NOMO-1 treated with DMSO at 0.1 percent for 48 hours (cell line): Measurements from ENCODE around the gene STOX2.
"Not testable (repeated sequence)": the region's sequence is repeated elsewhere in the genome, so short reads cannot be mapped to it uniquely, and the experiment has no call there.

ENCODE experiments used
- DNase-seq: peaks from one replicate; lab custom pipeline; 2025; ENCODE audit not compliant: unreplicated experiment; lab: John Stamatoyannopoulos, UW

The STOX2 gene

DNA sequence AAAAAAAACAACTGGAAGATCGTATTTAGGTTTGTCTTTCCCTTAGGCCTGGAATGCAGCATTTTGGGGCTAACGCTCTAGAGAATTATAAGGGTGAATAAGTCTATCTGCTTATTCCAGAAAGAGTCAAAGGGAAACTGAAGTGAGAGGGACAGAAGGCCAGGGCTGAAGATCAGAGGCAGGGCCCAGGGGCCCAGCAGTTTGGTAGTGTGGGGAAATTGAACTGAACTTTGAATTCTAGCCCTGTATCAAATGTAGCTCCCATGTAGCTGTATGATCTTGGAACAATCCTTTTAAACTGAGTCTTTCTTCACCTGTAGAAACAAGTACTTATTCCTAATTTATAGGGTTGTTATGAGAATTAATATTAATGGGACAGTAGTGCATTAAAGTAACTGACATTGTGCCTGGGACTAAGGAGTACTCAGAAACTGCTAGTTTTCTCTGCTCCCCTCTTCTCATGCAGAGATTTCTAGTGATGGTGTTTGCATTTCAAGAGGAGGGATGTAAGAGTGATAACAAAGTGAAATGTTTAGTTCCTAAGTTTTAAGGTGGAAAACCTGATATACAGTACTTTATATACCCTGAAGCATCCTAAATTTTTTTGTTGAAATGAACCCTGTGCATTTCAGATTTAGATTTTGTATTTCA, 30.4 kb downstream of the STOX2 start:
- no peak for DNase-seq

DNA sequence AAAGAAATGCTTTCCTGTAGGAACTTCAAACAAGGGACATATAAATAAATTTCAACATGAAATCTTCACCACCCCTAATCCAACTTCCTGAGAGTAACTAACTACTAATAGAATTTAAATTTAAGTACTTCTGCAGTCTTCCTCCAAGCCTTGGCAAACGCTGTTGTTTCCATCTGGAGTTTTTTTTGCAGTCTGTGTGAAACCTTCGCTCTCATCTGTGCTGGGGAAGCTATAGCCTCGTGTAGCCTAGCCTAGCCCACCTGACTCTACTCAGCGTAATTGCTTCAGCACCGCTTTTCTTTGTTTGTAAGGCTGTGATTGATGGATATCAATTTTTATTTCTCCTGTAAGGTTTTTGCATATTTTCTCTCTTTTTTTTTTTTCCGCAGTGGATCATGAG, 30.9 kb downstream of the STOX2 start:
- DNase-seq = no peak

DNA sequence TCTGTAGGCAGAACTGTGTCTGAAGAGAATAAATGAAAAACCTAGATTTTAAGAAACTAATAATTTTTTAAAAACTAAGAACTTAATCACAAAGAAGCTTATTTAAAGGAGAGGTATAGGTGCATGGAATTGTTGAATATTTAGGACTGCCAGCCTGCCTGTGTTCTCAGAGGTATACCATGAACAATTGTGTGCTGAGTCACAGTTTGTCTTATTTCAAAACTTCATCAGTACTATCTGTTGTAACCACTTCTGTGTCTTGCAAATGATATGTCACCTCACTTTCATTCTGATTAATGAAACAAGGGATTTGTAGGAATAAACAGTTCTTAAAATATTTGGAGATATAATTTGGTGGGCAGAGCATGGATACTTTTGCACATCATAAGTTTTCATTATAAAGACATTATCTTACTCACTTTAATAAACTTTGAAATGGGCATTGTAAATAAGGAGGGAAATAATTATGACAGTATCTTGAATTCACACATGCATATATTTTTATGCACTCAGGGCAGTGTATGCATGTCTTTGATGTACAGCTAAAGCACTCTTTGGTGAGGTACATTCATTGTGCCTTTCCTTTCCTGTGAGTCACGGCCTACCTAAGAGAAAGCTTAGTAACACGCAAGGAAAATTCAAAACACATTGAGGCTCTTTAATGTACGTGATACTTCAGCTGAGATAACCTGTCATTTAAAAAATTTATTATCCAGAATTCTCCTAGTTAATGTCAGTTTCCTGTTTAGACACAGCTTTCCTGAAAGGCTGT, 31.7 kb downstream of the STOX2 start:
- peak; percentile 45 for DNase-seq

DNA sequence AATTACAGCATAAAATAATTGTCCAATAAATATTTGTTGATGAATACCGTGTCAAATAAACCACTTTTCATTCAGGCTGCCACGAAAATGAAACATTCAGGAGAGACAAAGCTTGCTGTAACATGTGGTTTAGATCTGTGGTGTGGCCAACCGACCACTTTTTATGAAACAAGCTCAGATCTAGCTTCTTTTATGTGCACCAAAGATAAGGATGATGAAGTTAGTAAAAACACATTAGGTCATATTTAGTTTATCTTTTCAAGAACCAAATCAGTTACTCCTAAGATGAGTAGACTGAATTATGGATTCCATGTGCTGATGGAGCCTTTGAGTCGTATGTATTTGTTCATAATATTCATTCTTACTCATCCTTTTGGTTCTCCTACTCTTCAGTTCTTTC, 35.8 kb downstream of the STOX2 start:
- peak; percentile 27 for DNase-seq

DNA sequence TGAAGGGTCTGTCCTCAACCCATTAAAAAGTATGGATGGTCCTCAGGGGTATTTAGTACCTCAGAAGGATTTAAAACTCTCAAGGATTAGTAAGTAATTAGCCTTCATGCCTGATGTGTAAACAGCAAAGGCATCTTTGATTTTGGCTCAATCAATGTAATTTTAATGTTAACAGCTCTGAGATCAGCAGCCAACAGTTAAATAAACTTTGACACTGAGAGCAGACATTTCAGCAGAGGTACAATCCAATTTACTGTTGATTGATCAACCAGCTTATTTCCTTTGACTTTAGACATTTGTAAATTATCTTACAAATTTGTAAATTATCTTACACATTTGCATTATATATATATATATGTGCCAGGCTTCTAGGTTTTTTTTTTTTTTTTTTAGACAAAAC, 36.9 kb downstream of the STOX2 start:
- DNase-seq = no peak

DNA sequence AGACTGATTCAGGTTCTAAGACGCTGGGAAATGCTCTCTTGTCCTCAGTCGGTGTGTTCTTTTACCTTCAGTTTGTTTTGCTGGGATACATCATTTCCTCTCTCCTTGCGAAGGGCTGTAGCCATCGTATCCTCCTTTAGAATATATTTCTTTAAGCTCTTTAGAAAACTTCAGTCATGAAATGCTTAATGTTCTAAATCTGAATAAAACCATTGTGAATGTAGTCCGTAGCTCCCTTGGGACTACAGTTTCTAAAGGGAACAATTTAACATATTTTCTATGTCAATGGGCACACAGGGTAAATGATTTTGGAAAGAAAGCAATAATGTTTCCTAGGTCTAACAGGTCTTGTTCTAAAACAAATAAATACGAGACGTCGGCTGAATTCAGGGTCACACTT, 40.6 kb downstream of the STOX2 start:
- DNase-seq = no peak

DNA sequence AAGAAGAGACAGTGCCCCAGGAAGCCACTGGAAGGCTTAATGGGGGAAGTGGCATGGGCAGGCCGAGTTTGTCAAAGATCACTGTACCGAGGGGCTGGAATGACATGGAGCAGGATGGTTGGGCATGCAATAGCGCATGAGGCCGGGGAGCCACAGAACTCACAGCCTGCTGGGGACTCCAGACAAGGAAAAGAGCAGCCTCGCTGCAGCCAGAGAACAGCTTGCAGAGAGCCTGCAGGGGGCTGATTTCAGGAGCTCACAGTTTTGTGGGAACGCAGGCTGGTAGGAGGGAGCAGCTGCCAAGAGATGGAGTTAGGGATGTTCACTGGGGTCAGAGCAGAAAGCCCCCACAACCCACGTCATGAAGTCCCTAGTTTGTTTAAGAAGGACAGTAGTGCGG, 45.4 kb downstream of the STOX2 start:
- DNase-seq = no peak

DNA sequence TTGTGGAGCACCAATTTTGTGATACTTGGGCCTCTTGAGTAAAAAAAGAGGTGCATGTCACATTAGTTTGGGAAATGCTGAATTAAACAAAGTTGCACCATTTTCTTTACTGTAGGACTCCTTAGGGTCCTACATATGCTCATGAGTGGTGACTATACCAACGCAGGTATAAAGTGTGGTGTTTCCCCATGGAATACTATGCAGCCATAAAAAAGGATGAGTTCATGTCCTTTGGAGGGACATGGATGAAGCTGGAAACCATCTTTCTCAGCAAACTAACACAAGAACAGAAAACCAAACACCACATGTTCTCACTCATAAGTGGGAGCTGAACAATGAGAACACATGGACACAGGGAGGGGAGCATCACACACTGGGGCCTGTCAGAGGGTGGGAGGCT, 47.5 kb downstream of the STOX2 start:
- DNase-seq = not testable (repeated sequence)

DNA sequence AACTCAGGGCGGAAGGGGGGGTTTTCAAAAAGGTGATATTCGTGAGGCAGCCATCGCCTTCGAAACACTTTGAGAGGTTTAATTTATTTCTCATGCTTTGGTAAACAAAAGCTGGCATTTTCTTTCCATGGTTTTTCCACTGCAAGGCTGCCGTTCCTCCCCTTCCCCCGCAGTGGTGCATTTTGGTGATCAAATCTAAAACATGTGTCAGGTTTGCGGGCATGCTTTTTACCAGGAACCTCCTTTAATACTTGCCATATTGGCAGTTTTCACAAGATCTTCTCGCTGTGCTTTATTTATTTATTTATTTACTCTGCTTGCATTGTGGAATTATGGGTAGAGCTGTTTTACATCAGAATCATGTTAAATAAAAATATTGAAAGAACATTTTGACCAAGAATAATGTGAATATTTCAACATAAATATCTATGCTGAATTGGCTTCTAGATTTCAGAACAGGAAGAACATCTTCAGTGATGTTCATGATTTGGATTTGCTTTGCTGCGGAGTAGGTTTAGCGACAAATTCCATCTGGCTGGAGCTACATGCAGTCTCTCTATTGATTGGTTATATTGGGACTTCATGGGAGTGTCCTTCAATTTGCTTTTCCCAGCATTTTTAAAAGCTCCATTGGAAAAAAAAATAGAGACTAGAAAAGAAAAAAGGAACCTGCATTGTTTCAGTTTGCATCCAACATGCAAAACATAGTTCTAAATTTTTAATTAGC, 54.4 kb downstream of the STOX2 start:
- DNase-seq = no peak

DNA sequence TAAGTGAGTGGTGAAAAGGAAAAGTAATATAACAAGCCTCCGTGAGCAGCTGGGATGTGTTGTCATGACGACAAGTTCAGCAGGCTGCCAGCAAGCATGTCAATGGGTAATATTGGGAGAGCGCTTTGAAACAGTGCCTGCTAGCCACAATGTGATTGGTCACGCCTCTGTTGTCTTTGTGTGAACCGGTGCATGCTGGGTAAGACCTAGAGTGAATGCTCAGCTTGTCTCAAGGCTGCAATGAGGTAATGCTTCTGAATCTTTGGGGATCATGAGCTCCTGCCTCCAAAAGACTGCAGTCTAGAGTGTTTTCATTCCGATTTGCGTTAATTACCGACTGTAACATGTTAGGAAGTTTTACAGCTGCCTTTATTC, 54.9 kb downstream of the STOX2 start:
- DNase-seq = no peak

DNA sequence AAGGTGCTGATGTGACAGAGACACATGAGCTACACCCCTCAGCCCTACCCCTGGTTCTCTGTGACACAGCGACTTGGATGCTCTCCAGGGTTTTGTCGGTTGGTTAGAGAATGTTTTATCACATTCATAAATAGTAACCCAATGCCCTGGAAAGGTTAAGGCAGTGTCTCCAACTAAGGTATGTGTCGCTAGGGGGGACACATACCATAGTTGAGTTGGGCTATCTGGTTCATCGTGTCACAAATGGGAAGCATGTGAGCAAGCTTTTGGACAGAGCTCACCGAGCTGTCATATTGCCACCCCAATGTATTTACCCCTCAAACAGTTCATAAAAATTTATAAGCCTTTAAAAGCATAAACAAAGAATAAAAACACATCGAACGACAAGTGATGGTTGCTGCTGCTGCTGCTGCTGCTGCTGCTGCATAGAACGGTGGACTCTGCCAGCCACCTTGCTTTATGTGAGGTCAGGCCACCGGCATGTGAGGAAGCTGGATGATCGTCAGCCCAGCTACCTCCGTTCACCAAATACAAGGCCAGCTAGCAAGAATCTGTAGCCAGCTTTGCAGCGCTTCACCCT, 55.9 kb downstream of the STOX2 start:
- DNase-seq = no peak

DNA sequence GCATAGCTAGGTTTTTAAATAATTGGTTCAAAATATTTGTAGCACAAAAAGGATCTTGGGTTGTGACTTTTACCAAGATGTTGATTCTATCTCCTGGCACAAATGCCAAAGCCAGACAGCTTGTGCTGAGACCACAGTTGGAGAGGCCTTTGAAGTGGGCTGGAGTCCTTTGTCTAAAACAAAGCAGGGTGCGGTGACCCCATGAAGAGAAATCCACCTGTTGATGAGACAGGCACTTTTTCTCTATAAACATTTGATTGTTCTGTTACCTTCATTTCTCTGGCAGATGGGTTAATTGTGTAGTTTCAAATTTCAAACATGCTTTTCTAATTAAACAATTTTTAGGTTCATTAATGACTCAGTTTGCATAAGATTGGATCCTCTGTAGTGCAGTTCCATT, 56.7 kb downstream of the STOX2 start:
- DNase-seq = no peak

DNA sequence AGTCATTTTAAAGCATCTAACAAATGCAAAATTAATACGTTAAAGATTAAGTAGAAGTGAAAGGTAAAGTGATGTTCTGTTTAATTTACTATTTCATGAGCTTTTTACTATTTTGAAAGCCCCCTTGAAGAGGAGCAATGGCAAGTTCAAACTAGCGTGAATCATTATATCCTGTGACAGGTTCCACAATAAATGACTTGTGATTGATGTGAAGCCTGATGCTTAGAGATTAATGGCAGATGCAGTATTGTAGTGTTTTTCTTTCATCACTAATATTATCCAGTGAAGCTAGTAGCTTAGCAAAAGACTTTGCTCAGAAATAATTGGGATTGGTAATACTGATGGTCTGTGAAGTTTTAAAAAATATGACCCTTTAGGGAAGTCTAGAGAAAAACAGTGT, 57.3 kb downstream of the STOX2 start:
- DNase-seq = no peak

DNA sequence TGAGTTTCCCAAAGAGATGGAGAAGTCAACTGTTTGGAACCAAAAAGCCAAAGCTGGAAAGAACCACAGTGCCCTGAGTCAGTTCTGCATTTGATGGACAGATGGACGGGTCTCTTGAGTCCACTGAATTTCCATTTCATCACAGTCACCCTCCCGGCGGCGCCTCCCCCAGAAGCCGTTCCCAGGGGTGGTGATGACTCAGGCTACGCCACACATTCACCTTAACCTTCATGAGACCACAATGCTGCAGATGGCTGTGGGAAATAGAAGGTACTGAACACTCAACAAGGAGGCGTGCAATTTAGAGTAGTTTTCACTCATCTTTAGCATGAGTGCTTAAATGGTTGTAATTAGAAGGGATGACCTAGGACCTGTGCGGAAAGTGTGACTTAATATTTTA, 61.3 kb downstream of the STOX2 start:
- peak; percentile 18 for DNase-seq

DNA sequence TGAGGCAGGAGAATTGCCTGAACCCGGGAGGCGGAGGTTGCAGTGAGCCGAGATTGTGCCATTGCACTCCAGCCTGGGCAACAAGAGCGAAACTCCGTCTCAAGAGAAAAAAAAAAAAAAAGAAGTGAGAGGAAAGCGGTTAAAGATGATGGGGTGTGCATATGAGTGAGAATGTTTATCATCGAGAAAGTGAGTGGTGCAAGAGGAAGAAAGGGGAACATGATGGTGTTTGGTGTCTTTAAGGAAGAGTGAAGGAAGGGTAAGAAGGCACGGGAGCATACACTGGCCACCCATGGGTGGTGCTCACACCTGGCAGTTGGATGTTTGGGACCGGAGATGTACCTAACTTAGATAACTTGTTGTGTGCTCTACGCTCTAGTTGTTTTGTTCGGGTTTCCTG, 62.2 kb downstream of the STOX2 start:
- peak; percentile 86 for DNase-seq

DNA sequence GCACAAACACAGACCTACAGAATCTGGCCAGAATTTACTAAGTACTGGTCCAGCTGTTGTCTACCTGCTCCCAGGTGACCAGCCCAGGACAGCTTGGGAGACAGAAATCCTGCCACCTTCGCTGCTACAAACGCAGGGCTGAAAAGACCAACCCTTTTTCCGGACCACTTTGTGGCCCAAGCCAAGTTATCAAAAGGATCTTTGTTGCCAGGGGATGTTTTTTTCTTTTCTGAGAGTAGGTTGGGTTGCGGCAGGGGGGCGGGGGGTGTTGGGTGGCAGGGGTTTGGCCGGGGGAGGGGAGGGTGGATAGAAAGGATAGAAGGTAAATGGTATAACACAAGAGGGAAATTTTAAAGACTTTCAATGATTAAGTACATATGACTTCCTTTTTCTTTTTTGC, 63.4 kb downstream of the STOX2 start:
- no peak for DNase-seq

DNA sequence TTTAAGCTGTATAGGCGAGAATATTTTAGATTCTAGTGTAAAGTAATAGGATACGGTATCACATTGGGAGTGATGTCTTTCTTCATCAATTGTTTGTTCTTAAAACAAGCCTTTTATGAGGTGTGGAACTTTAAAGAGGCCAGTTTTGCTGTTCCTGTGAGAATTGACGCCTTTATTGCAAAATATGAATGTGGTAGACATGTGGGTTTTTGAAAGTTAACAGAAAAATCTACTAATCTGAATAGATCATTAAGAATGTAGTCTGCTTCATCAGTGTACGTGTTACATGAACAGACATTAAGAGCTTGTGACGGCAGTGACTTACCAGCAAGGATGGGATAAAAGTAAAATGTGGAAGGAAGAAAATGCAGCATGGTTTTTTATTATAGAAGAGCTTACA, 63.8 kb downstream of the STOX2 start:
- peak; percentile 72 for DNase-seq

DNA sequence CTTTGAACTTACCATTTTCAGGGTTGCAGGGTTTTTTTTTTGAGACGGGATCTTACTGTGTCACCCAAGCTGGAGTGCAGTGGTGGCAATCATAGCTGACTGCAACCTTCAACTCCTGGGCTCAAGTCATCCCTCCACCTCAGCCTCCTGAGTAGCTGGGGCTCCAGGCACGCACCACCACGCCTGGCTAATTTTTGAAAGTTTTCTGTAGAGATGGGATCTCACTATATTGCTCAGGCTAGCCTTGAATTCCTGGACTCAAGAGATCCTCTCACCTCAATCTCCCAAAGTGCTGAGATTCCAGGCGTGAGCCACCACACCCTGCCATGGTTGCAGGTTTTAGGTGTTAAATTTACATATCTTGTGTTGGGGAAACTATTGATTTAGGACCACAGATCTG, 64.5 kb downstream of the STOX2 start:
- no peak for DNase-seq

DNA sequence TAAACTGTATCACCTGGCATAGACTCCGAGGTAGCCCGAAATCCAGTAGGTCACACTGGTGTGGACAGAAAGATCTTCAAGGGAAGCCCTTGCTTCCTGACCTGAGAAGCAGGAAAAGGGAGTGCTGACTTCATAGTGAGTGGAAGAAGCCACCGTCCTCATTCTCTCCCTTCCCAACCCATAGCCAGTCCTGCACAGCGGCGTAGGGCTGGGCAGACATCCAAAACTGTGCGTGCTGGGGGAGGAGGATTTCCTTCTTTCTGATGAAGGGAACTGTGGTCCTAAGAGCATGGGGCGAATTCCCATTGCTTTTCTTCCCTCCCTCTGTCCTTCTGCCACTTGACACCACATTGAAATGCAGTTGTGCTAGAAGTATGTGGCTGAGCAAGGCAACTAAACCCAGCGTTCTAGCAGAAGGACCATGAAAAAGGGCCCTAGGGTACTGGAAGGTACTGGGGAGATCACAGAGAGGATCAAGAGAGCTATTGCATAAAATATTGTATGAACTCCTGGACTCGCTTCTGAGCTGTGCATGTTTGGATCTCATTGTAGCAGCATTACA, 66.9 kb downstream of the STOX2 start:
- no peak for DNase-seq

DNA sequence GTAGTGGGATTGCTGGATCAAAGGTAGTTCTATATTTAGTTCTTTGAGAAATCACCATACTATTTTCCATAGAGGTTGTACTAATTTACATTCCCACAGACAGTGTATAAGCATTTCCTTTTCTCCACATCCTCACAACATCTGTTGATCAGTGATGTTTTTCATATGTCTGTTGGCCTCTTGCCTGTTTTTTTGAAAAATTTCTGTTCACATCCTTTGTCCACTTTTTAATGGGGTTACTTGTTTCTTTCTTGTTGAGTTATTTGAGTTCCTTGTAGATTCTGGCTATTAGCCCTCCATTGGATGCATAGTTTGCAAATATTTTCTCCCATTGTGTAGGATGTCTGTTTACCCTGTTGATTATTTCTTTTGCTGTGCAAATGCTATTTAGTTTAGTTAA, 72.6 kb downstream of the STOX2 start:
- DNase-seq = no peak

DNA sequence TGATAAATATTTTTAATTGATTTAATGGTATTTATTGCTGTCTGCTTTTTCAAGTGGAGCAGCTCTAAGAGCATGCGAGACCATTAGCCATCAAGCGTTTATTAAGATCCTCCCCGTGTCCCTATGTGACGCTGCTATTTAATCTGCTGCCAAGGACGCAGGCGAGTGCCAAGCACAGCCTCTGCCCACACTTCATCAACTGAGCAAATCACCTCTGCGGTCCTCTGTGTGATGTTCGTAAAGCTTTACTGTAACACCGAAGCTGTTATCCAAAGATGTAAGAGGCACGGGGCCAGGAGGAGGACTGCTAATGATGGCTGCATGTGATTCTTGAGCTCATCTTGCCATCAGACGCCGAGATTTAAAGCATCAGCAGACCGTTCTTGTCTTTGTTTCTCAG, 79.5 kb downstream of the STOX2 start:
- no peak for DNase-seq

DNA sequence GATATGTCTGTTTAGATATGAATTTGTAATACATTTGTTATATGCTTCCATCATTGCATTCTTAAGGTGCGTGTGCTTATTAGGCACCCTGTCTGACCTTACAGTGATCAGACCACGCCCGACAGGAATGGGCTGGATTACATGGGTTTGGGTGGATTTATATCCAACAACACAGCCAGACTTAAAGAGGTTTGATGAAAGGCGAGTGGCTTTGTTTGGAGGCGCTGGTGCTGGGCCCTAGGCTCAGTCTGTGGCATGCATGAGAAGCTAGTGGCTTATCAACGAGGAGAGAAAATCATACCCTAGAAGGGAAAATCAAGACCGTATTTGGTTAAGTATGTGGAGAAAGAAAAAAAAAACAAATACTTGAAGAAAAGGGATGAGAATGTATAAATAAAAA, 80.7 kb downstream of the STOX2 start:
- DNase-seq = no peak
